ENCODE results near the gene SHISA6. TPM values are rescaled to one million over a fixed set of nuclear protein-coding genes. Genes with fewer than 3 reads are reported as not detected.

SHISA6 gene
- total and polyA plus RNA-seq, 4 donors: not detected

DNA sequence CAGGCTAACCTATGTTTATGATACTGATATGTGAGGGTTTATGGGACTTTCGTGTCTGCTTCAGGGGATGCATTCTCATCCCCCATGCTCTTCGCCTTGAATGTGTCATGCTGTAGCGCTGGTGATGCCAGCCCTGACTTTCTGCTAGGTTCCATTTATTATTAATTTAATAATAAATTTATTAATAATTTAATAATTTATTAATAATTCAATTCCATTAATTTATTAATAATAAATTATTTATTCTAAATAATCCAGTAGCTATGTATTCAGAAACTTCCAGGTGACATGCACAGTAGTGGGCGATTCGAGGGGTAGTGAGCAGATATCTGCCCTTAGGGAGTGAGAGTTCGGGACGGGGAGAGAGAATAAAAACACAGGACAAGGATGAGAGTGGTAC, 49.8 kb downstream of the SHISA6 start (continued):
- TF ChIP-seq, protein P1, sequence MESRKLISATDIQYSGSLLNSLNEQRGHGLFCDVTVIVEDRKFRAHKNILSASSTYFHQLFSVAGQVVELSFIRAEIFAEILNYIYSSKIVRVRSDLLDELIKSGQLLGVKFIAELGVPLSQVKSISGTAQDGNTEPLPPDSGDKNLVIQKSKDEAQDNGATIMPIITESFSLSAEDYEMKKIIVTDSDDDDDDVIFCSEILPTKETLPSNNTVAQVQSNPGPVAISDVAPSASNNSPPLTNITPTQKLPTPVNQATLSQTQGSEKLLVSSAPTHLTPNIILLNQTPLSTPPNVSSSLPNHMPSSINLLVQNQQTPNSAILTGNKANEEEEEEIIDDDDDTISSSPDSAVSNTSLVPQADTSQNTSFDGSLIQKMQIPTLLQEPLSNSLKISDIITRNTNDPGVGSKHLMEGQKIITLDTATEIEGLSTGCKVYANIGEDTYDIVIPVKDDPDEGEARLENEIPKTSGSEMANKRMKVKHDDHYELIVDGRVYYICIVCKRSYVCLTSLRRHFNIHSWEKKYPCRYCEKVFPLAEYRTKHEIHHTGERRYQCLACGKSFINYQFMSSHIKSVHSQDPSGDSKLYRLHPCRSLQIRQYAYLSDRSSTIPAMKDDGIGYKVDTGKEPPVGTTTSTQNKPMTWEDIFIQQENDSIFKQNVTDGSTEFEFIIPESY (IDR thresholded peaks at IDR 0.05): no peak
- TF ChIP-seq HNF4A (conservative IDR thresholded peaks at IDR 0.05): no peak
- no peak for TF ChIP-seq EGR1 (IDR thresholded peaks at IDR 0.05; ENCODE audit: low read depth in 2 of 2)
- TF ChIP-seq, protein P2, sequence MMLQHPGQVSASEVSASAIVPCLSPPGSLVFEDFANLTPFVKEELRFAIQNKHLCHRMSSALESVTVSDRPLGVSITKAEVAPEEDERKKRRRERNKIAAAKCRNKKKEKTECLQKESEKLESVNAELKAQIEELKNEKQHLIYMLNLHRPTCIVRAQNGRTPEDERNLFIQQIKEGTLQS (IDR thresholded peaks at IDR 0.05): no peak
- no peak for TF ChIP-seq GABPA (IDR thresholded peaks at IDR 0.05 in 1 of 2, conservative IDR thresholded peaks at IDR 0.05 in 1 of 2)
- TF ChIP-seq, protein P3, sequence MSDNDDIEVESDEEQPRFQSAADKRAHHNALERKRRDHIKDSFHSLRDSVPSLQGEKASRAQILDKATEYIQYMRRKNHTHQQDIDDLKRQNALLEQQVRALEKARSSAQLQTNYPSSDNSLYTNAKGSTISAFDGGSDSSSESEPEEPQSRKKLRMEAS (IDR thresholded peaks at IDR 0.05): no peak
- no peak for TF ChIP-seq TAF1 (conservative IDR thresholded peaks at IDR 0.05)
- TF ChIP-seq HNF4G (IDR thresholded peaks at IDR 0.05): no peak
- no peak for TF ChIP-seq YY1 (IDR thresholded peaks at IDR 0.05)

DNA sequence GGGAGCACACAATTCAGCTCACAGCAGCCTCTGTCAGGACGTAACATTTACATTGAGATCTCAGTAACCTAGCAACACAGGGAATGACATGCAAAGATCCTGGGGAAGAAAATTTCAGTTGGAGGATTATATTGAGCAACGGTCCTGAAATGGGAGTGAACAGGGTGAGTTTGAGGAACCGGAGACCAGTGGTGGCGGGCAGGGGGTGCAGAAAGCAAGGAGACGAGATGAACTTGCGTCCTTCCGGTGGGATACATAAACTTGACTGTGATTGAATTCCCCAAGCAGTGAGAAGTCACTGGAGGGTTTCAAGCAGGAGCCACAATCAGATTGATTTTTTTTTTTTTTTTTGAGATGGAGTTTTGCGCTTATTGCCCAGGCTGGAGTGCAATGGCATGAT, 51.5 kb downstream of the SHISA6 start:
- Histone ChIP-seq H3K9me3 (ENCODE audit: control insufficient read depth in 4 of 4, low read length in 3 of 4) (no peaks in the 10 kb centered on the region), H3K27ac (ENCODE audit: low read depth in 1 of 2, low read length in 2 of 2) (no peak overlapping the region), H3K4me3 (ENCODE audit: low read depth in 1 of 3, low read length in 3 of 3) (no peak overlapping the region), H3K9ac (ENCODE audit: low read depth in 1 of 2, low read length in 2 of 2) (no peak overlapping the region), H3K4me1 (ENCODE audit: control insufficient read depth in 4 of 4, insufficient read depth in 4 of 4, low read length in 3 of 4) (no peaks in the 10 kb centered on the region), H3K36me3 (ENCODE audit: control insufficient read depth in 4 of 4, insufficient read depth in 3 of 4, low read depth in 1 of 4, low read length in 3 of 4) (no peaks in the 10 kb centered on the region), H3K27me3 (ENCODE audit: control insufficient read depth in 4 of 4, insufficient read depth in 4 of 4, low read length in 3 of 4) (peaks cover 0 to 4% (median 0%) of the 10 kb centered on the region in 4 donors)
- 83% methylated on average over 8 of the region's 8 CpGs for WGBS
- DNase-seq (ENCODE audit: low spot score): no peak
- TF ChIP-seq, protein P3 (IDR thresholded peaks at IDR 0.05): no peak
- TF ChIP-seq, protein P4, sequence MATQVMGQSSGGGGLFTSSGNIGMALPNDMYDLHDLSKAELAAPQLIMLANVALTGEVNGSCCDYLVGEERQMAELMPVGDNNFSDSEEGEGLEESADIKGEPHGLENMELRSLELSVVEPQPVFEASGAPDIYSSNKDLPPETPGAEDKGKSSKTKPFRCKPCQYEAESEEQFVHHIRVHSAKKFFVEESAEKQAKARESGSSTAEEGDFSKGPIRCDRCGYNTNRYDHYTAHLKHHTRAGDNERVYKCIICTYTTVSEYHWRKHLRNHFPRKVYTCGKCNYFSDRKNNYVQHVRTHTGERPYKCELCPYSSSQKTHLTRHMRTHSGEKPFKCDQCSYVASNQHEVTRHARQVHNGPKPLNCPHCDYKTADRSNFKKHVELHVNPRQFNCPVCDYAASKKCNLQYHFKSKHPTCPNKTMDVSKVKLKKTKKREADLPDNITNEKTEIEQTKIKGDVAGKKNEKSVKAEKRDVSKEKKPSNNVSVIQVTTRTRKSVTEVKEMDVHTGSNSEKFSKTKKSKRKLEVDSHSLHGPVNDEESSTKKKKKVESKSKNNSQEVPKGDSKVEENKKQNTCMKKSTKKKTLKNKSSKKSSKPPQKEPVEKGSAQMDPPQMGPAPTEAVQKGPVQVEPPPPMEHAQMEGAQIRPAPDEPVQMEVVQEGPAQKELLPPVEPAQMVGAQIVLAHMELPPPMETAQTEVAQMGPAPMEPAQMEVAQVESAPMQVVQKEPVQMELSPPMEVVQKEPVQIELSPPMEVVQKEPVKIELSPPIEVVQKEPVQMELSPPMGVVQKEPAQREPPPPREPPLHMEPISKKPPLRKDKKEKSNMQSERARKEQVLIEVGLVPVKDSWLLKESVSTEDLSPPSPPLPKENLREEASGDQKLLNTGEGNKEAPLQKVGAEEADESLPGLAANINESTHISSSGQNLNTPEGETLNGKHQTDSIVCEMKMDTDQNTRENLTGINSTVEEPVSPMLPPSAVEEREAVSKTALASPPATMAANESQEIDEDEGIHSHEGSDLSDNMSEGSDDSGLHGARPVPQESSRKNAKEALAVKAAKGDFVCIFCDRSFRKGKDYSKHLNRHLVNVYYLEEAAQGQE (IDR thresholded peaks at IDR 0.05): no peak
- no peak for TF ChIP-seq FOXA1 (IDR thresholded peaks at IDR 0.05)
- no peak for TF ChIP-seq EGR1 (IDR thresholded peaks at IDR 0.05; ENCODE audit: low read depth in 2 of 2)

DNA sequence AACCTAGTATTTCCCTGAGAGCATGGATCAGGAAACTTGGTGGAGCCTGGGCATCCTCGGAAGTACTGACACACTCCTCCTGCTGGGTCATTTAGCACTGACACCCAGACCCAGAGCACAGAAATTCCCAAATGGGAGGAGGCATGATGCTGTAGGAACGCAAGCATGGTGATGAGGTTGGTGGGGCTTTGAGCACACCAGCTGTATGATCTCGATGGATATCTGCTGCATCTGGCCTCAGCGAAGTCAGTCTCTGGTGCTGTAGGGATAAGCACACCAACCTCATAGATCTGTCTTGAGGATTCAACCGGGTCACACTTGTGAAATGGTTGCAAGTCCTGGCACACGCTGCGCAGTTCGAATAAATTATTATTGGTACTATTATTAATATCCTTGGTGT, 52.5 kb downstream of the SHISA6 start:
- Histone ChIP-seq H3K9ac (ENCODE audit: low read depth in 1 of 2, low read length in 2 of 2) (no peak overlapping the region), H3K36me3 (ENCODE audit: control insufficient read depth in 4 of 4, insufficient read depth in 3 of 4, low read depth in 1 of 4, low read length in 3 of 4) (no peaks in the 10 kb centered on the region), H3K27ac (ENCODE audit: low read depth in 1 of 2, low read length in 2 of 2) (no peak overlapping the region), H3K4me3 (ENCODE audit: low read depth in 1 of 3, low read length in 3 of 3) (no peak overlapping the region), H3K9me3 (ENCODE audit: control insufficient read depth in 4 of 4, low read length in 3 of 4) (no peaks in the 10 kb centered on the region), H3K4me1 (ENCODE audit: control insufficient read depth in 4 of 4, insufficient read depth in 4 of 4, low read length in 3 of 4) (no peaks in the 10 kb centered on the region), H3K27me3 (ENCODE audit: control insufficient read depth in 4 of 4, insufficient read depth in 4 of 4, low read length in 3 of 4) (peaks cover 0 to 4% (median 0%) of the 10 kb centered on the region in 4 donors)
- no peak for TF ChIP-seq GABPA (IDR thresholded peaks at IDR 0.05 in 1 of 2, conservative IDR thresholded peaks at IDR 0.05 in 1 of 2)
- TF ChIP-seq, protein P3 (IDR thresholded peaks at IDR 0.05): no peak
- WGBS: 81% methylated on average over 8 of the region's 8 CpGs
- no peak for DNase-seq (ENCODE audit: low spot score)

Measured in liver (tissue), 9 donors.